Naive thymus-derived CD4-positive, alpha-beta T cell (primary cell): Measurements from ENCODE around the gene NASP. TPM values are rescaled to one million over a fixed set of nuclear protein-coding genes. Genes with fewer than 3 reads are reported as not detected.

Experiments used
- ATAC-seq: fragments of 150-1000 bp; cut with Tn5 transposase; 2 replicates; pipeline ENCODE4 v1.10.0; 2021; ENCODE audit warnings: mild to moderate bottlenecking, moderate library complexity
- CTCF ChIA-PET: fragments of 350-600 bp; sonication (Branson Sonifier 250); formaldehyde crosslinking; loops from one replicate; lab custom pipeline; 2021; ENCODE audit warnings: antibody characterized with exemption; lab: Charles Lee
- POLR2A ChIA-PET: fragments of 350-600 bp; sonication (Branson Sonifier 250); formaldehyde crosslinking; loops from one replicate; lab custom pipeline; 2021; ENCODE audit warnings: antibody characterized with exemption, inconsistent platforms; lab: Charles Lee
- DNase-seq, 9 donors: peaks; one replicate each; pipeline versions ENCODE4 v3.0.0 to v3.0.0-alpha.2; 2020 to 2022; ENCODE audit warnings: mixed read lengths in 1 of 9
- H3K27ac ChIP-seq: one replicate; pipeline ENCODE4 v1.7.0; 2013; ENCODE audit warnings: mild to moderate bottlenecking, low read depth, low read length, moderate library complexity
- H3K27me3 ChIP-seq, 2 donors: one replicate each; pipeline ENCODE4 v1.7.0; 2013; ENCODE audit warnings: low read length in 2 of 2, mild to moderate bottlenecking in 2 of 2, moderate library complexity in 2 of 2; ENCODE audit not compliant: control insufficient read depth in 2 of 2, insufficient read depth in 2 of 2
- H3K36me3 ChIP-seq, 3 experiments: 1 replicate in 2 of 3; 2 replicates in 1 of 3; pipeline ENCODE4 v1.7.0; 2013; ENCODE audit warnings: low read length in 3 of 3, mild to moderate bottlenecking in 3 of 3, moderate library complexity in 1 of 3; ENCODE audit not compliant: insufficient read depth in 3 of 3, control insufficient read depth in 2 of 3
- H3K4me1 ChIP-seq, 2 donors: one replicate each; pipeline ENCODE4 v1.7.0; 2013; ENCODE audit warnings: low read length in 2 of 2, mild to moderate bottlenecking in 2 of 2, moderate library complexity in 1 of 2; ENCODE audit not compliant: control insufficient read depth in 2 of 2, insufficient read depth in 2 of 2
- H3K4me3 ChIP-seq: 2 replicates; pipeline ENCODE4 v1.7.0; 2013; ENCODE audit warnings: mild to moderate bottlenecking, low read length
- H3K9me3 ChIP-seq, 3 experiments: 1 replicate in 2 of 3; 2 replicates in 1 of 3; pipeline ENCODE4 v1.7.0; 2013; ENCODE audit warnings: low read length in 3 of 3; ENCODE audit not compliant: control insufficient read depth in 2 of 3
- H3K27ac Mint-ChIP-seq, 9 donors: one replicate each; pipeline ENCODE4 v1.8.0; 2020 to 2022; ENCODE audit warnings: mixed read lengths in 9 of 9, mild to moderate bottlenecking in 8 of 9, moderate library complexity in 5 of 9, inconsistent platforms in 2 of 9
- H3K27me3 Mint-ChIP-seq, 5 donors: one replicate each; pipeline ENCODE4 v1.8.0; 2021 to 2022; ENCODE audit warnings: mixed read lengths in 5 of 5, mild to moderate bottlenecking in 1 of 5
- H3K36me3 Mint-ChIP-seq, 5 donors: one replicate each; pipeline ENCODE4 v1.8.0; 2020 to 2022; ENCODE audit warnings: mixed read lengths in 5 of 5, mild to moderate bottlenecking in 3 of 5, inconsistent platforms in 1 of 5
- H3K4me1 Mint-ChIP-seq, 7 donors: one replicate each; pipeline ENCODE4 v1.8.0; 2020 to 2022; ENCODE audit warnings: mixed read lengths in 7 of 7, mild to moderate bottlenecking in 3 of 7, inconsistent platforms in 1 of 7
- H3K4me3 Mint-ChIP-seq, 10 donors: one replicate each; pipeline ENCODE4 v1.8.0; 2020 to 2022; ENCODE audit warnings: mild to moderate bottlenecking in 10 of 10, mixed read lengths in 10 of 10, moderate library complexity in 6 of 10, inconsistent platforms in 2 of 10
- H3K9me3 Mint-ChIP-seq, 11 donors: one replicate each; pipeline ENCODE4 v1.8.0; 2020 to 2022; ENCODE audit warnings: mixed read lengths in 11 of 11, mild to moderate bottlenecking in 4 of 11, inconsistent platforms in 1 of 11, moderate library complexity in 1 of 11
- intact Hi-C, 2 donors: fragments of 100-400 bp; cut with micrococcal nuclease; formaldehyde crosslinking; loops; one replicate each; pipeline ENCODE4 v1.15.1; 2023
- polyA plus RNA-seq, 2 donors: library from polyadenylated mRNA; unstranded; fragments of 300-500 nt; fragmentation: Illumina TruSeq; gene quantifications; one replicate each; pipeline ENCODE4 v1.2.3, GENCODE V29; 2021
- total RNA-seq, 6 experiments: library from RNA in 5 of 6; stranded (reverse) in 5 of 6; gene quantifications; 1 replicate in 5 of 6; 2 replicates in 1 of 6; pipeline ENCODE4 v1.2.3 and lab custom pipeline; 2021 to 2026

The NASP gene
- total and polyA plus RNA-seq, 7 experiments from 2014 or later: 70.5 to 173 (median 84.0) TPM

DNA sequence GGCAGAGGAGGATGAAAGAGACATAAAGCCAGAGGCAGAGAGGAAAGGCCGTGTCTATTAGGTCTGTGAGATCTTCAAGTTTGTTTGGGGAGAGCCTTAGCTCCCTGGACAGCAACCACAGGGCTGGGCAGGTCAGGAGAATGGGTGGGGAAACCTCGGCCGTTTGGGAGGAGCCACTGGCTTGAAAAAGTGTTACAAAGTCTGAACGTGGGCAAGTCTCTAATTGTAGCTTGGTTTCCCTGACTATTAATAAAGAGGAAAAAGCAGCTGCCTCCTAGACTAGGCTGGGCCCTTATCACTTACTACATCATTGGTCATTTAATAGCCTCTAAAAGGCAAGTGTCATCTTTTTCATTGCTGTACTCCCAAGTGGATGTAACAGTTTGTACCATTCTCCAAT lies 40.1 kb downstream of the NASP start, which contains the start of gene CCDC17:
TSS of gene CCDC17 (minus strand) at position 83 of the 400 bp plus-strand sequence. CDS start 145 bp downstream, outside the sequence.
- H3K36me3 ChIP-seq: peaks cover 3 to 42% (median 7%) of the 10 kb centered on the region in 3 experiments
- ChIA-PET POLR2A (no interaction called here), CTCF (no interaction called here)
- H3K4me3 Mint-ChIP-seq: no peak within 1 kb of the TSS
- ATAC-seq (no peak), DNase-seq (no peak)
- peak within 1 kb of the TSS in 3 of 9 donors; percentile 21 to 79 (median 71) for H3K27ac Mint-ChIP-seq
- peaks cover 0 to 19% (median 12%) of the 10 kb centered on the region in 7 donors for H3K4me1 Mint-ChIP-seq
- H3K9me3 ChIP-seq: no peaks in the 10 kb centered on the region
- H3K27ac ChIP-seq: no peak within 1 kb of the TSS
- intact Hi-C loops: no loop called here
- H3K27me3 ChIP-seq: no peaks in the 10 kb centered on the region
- H3K9me3 Mint-ChIP-seq: peaks cover 0 to 1% (median 0%) of the 10 kb centered on the region in 11 donors
- peaks cover 7 to 40% (median 12%) of the 10 kb centered on the region in 5 donors for H3K36me3 Mint-ChIP-seq
- H3K4me1 ChIP-seq: peaks cover 0 to 7% of the 10 kb centered on the region in 2 donors
- H3K27me3 Mint-ChIP-seq: no peaks in the 10 kb centered on the region
- H3K4me3 ChIP-seq: no peak within 1 kb of the TSS

- POLR2A ChIA-PET: no interaction called here
- DNase-seq: no peak
- CTCF ChIA-PET: no interaction called here
- peaks cover 31 to 74% (median 33%) of the 10 kb centered on the region in 3 experiments for H3K36me3 ChIP-seq
- Mint-ChIP-seq H3K27me3 (no peaks in the 10 kb centered on the region), H3K4me1 (no peaks in the 10 kb centered on the region), H3K4me3 (no peak overlapping the region), H3K9me3 (peaks cover 0 to 1% (median 0%) of the 10 kb centered on the region in 11 donors), H3K36me3 (peaks cover 7 to 58% (median 26%) of the 10 kb centered on the region in 5 donors), H3K27ac (peak overlapping the region in 1 of 9 donors; percentile 55)
- no peaks in the 10 kb centered on the region for H3K9me3 ChIP-seq
- intact Hi-C loops: no loop called here
- H3K4me3 ChIP-seq: no peak overlapping the region
- no peak for ATAC-seq
- H3K4me1 ChIP-seq: no peaks in the 10 kb centered on the region
- no peak overlapping the region for H3K27ac ChIP-seq
- H3K27me3 ChIP-seq: no peaks in the 10 kb centered on the region
These were observed 45.2 kb downstream of the NASP start for GRCh38 chr1:45629035-45629434.

GRCh38 chr1:45630429-45630828 lies 46.6 kb downstream of the NASP start:
- Mint-ChIP-seq H3K27ac (peak overlapping the region in 4 of 9 donors; percentile 41 to 65 (median 58)), H3K36me3 (peaks cover 7 to 53% (median 25%) of the 10 kb centered on the region in 5 donors), H3K4me3 (no peak overlapping the region), H3K9me3 (peaks cover 0 to 1% (median 0%) of the 10 kb centered on the region in 11 donors), H3K27me3 (no peaks in the 10 kb centered on the region), H3K4me1 (no peaks in the 10 kb centered on the region)
- H3K4me1 ChIP-seq: no peaks in the 10 kb centered on the region
- H3K36me3 ChIP-seq: peaks cover 32 to 85% (median 33%) of the 10 kb centered on the region in 3 experiments
- no peaks in the 10 kb centered on the region for H3K9me3 ChIP-seq
- no peak overlapping the region for H3K27ac ChIP-seq
- ATAC-seq: no peak
- H3K4me3 ChIP-seq: no peak overlapping the region
- no peak for DNase-seq
- CTCF ChIA-PET: no interaction called here
- no peaks in the 10 kb centered on the region for H3K27me3 ChIP-seq
- intact Hi-C loops: no loop called here
- POLR2A ChIA-PET: no interaction called here

GRCh38 chr1:45635211-45635610 lies 51.4 kb downstream of the NASP start:
- no peak for ATAC-seq
- Histone ChIP-seq H3K27me3 (no peaks in the 10 kb centered on the region), H3K4me3 (no peak overlapping the region), H3K27ac (no peak overlapping the region), H3K9me3 (no peaks in the 10 kb centered on the region), H3K4me1 (no peaks in the 10 kb centered on the region), H3K36me3 (peaks cover 34 to 88% (median 53%) of the 10 kb centered on the region in 3 experiments)
- POLR2A ChIA-PET: interaction anchor here (0.7 kb wide), 1 partner anchor 50 kb away, joined by 3 read pairs; no protein-coding TSS in a partner anchor
- intact Hi-C loops: no loop called here
- CTCF ChIA-PET: no interaction called here
- DNase-seq: no peak
- Mint-ChIP-seq H3K9me3 (no peaks in the 10 kb centered on the region), H3K27ac (no peak overlapping the region), H3K27me3 (no peaks in the 10 kb centered on the region), H3K4me3 (no peak overlapping the region), H3K4me1 (no peaks in the 10 kb centered on the region), H3K36me3 (peaks cover 6 to 26% (median 15%) of the 10 kb centered on the region in 5 donors)

- Mint-ChIP-seq H3K4me3 (no peak overlapping the region), H3K36me3 (peaks cover 5 to 14% (median 7%) of the 10 kb centered on the region in 5 donors), H3K27me3 (no peaks in the 10 kb centered on the region), H3K27ac (peak overlapping the region in 1 of 9 donors; percentile 27), H3K4me1 (peaks cover 0 to 10% (median 5%) of the 10 kb centered on the region in 7 donors), H3K9me3 (no peaks in the 10 kb centered on the region)
- ATAC-seq (no peak), DNase-seq (no peak)
- Histone ChIP-seq H3K36me3 (peaks cover 7 to 58% (median 30%) of the 10 kb centered on the region in 3 experiments), H3K4me3 (no peak overlapping the region), H3K9me3 (no peaks in the 10 kb centered on the region), H3K27me3 (no peaks in the 10 kb centered on the region), H3K27ac (no peak overlapping the region), H3K4me1 (no peaks in the 10 kb centered on the region)
- intact Hi-C loops: no loop called here
- POLR2A ChIA-PET: no interaction called here
- CTCF ChIA-PET: no interaction called here
These were observed 56.5 kb downstream of the NASP start for GRCh38 chr1:45640293-45640692.

- Mint-ChIP-seq H3K4me3 (no peak overlapping the region), H3K4me1 (peaks cover 0 to 23% (median 18%) of the 10 kb centered on the region in 7 donors), H3K9me3 (no peaks in the 10 kb centered on the region), H3K27me3 (no peaks in the 10 kb centered on the region), H3K36me3 (peaks cover 6 to 23% (median 8%) of the 10 kb centered on the region in 5 donors), H3K27ac (peak overlapping the region in 5 of 9 donors; percentile 21 to 70 (median 62))
- ATAC-seq (no peak), DNase-seq (no peak)
- Histone ChIP-seq H3K27me3 (no peaks in the 10 kb centered on the region), H3K27ac (no peak overlapping the region), H3K36me3 (peaks cover 7 to 32% (median 8%) of the 10 kb centered on the region in 3 experiments), H3K9me3 (no peaks in the 10 kb centered on the region), H3K4me3 (no peak overlapping the region), H3K4me1 (no peaks in the 10 kb centered on the region)
- ChIA-PET POLR2A (interaction anchor here (2.3 kb wide), 1 partner anchor 43 kb away, joined by 10 read pairs; the partner anchor contains the start of gene GPBP1L1), CTCF (interaction anchor here (0.7 kb wide), 1 partner anchor 35 kb away, joined by 3 read pairs; no protein-coding TSS in a partner anchor)
- intact Hi-C loops: no loop called here
These were observed 59.5 kb downstream of the NASP start for GRCh38 chr1:45643321-45643720.
